ENCODE results near the gene MYL4. TPM values are rescaled to one million over a fixed set of nuclear protein-coding genes. Genes with fewer than 3 reads are reported as not detected.

Gene MYL4
- total and polyA plus RNA-seq, 2 of the 8 experiments (the other 6 are each of a cell fraction or from before 2014, with no cell fraction given) = 0.12 TPM; not detected in 1

- TF ChIP-seq ATF3 (IDR thresholded peaks at IDR 0.05; ENCODE audit: insufficient read depth, low read depth, low read length) = no peak
Measured at GRCh38 chr17:47225911-47226688, 17.0 kb downstream of the MYL4 start (continued).
